A673 (cell line): ENCODE results near the gene MYLK. TPM values are rescaled to one million over a fixed set of nuclear protein-coding genes. Genes with fewer than 3 reads are reported as not detected.

Source experiments
- BruUV-seq: library from RNA; stranded (reverse); fragments of 400-500 nt; replicated peaks from 2 replicates; lab custom pipeline; 2021; lab: Mats Ljungman, UMichigan
- CTCF ChIA-PET: fragments of 300-600 bp; sonication (Branson Sonifier 250); formaldehyde crosslinking; loops from one replicate; lab custom pipeline; 2022; ENCODE audit warnings: antibody characterized with exemption; lab: Charles Lee
- POLR2A ChIA-PET: fragments of 300-600 bp; sonication (Branson Sonifier 250); formaldehyde crosslinking; loops from one replicate; lab custom pipeline; 2022; ENCODE audit warnings: antibody characterized with exemption; ENCODE audit not compliant: low non-redundant PET; lab: Charles Lee
- DNase-seq: peaks from one replicate; pipeline ENCODE4 v3.0.0-alpha.2; 2015; ENCODE audit warnings: low spot score
- H3K27ac ChIP-seq: fragments of 200-600 bp; sonication (generic); 2 replicates; pipeline ENCODE4 v1.5.1; 2016; ENCODE audit warnings: mixed run types, low read depth, mild to moderate bottlenecking, mixed read lengths, antibody characterized with exemption, low read length; ENCODE audit not compliant: poor library complexity, severe bottlenecking
- H3K27me3 ChIP-seq: fragments of 200-600 bp; sonication (generic); replicated peaks from 2 replicates; pipeline ENCODE4 v1.6.1; 2017; ENCODE audit warnings: mixed run types, low read depth, mild to moderate bottlenecking, mixed read lengths, antibody characterized with exemption, low read length; ENCODE audit not compliant: insufficient read depth, poor library complexity
- H3K36me3 ChIP-seq: fragments of 200-600 bp; sonication (generic); 2 replicates; pipeline ENCODE4 v1.6.1; 2016; ENCODE audit warnings: mixed run types, mild to moderate bottlenecking, mixed read lengths, antibody characterized with exemption, low read length; ENCODE audit not compliant: insufficient read depth, poor library complexity, severe bottlenecking
- H3K4me1 ChIP-seq: fragments of 200-600 bp; sonication (generic); 2 replicates; pipeline ENCODE4 v1.6.1; 2017; ENCODE audit warnings: mixed run types, mild to moderate bottlenecking, mixed read lengths, antibody characterized with exemption, low read length; ENCODE audit not compliant: insufficient read depth, poor library complexity, severe bottlenecking
- H3K4me3 ChIP-seq: fragments of 200-600 bp; sonication (generic); 2 replicates; pipeline ENCODE4 v1.5.1; 2016; ENCODE audit warnings: low read depth, mixed run types, mild to moderate bottlenecking, mixed read lengths, low read length; ENCODE audit not compliant: poor library complexity, severe bottlenecking
- H3K9me3 ChIP-seq: fragments of 200-600 bp; sonication (generic); 2 replicates; pipeline ENCODE4 v1.6.1; 2016; ENCODE audit warnings: mixed run types, low read depth, mild to moderate bottlenecking, mixed read lengths, antibody characterized with exemption, low read length; ENCODE audit not compliant: poor library complexity, severe bottlenecking
- EZH2 ChIP-seq: fragments of 200-600 bp; sonication (generic); IDR thresholded peaks from 2 replicates; pipeline ENCODE4 v1.6.1; 2017; ENCODE audit warnings: borderline replicate concordance, low read depth, mild to moderate bottlenecking, mixed read lengths, antibody characterized with exemption, low read length; ENCODE audit not compliant: poor library complexity, severe bottlenecking
- intact Hi-C: fragments of 100-400 bp; cut with micrococcal nuclease; formaldehyde crosslinking; loops from one replicate; pipeline ENCODE4 v1.10.0; 2022; ENCODE audit not compliant: unreplicated experiment
- total RNA-seq: library from RNA; stranded (reverse); gene quantifications from 2 replicates; pipeline ENCODE4 v1.2.3, GENCODE V29; 2021
- TF ChIP-seq, protein P1 (sequence below): fragments of 300-800, 200-600 bp; sonication (generic); conservative IDR thresholded peaks from 2 replicates; pipeline ENCODE4 v1.5.1; 2017; ENCODE audit warnings: low read depth, mild to moderate bottlenecking, antibody characterized with exemption, low read length, moderate library complexity, mixed read lengths

The MYLK gene
- total RNA-seq, 1 experiment from 2014 or later: 3.9 TPM

DNA sequence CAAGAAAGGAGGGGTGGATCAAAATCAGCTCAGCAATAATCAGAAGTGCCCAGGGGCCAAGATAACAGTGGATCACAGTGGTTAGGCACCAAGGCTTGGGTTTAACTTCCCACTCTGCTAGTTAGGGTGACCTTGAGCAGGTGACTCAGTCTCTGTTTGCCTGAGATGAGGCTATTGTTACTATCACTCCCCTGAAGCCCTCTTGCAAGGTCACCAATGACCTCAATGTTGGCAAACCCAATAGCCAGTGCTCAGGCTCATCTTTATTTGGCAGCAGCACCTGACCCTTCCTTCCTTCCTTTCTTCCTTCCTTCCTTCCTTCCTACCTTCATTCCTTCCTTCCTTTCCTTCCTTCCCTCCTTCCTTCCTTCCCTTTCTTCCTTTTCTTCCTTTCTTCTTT, 196.8 kb downstream of the MYLK start:
- no peak overlapping the region for H3K27ac ChIP-seq
- TF ChIP-seq, protein P1, sequence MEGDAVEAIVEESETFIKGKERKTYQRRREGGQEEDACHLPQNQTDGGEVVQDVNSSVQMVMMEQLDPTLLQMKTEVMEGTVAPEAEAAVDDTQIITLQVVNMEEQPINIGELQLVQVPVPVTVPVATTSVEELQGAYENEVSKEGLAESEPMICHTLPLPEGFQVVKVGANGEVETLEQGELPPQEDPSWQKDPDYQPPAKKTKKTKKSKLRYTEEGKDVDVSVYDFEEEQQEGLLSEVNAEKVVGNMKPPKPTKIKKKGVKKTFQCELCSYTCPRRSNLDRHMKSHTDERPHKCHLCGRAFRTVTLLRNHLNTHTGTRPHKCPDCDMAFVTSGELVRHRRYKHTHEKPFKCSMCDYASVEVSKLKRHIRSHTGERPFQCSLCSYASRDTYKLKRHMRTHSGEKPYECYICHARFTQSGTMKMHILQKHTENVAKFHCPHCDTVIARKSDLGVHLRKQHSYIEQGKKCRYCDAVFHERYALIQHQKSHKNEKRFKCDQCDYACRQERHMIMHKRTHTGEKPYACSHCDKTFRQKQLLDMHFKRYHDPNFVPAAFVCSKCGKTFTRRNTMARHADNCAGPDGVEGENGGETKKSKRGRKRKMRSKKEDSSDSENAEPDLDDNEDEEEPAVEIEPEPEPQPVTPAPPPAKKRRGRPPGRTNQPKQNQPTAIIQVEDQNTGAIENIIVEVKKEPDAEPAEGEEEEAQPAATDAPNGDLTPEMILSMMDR: no peak
- no peak for TF ChIP-seq EZH2
- CTCF ChIA-PET: no interaction called here
- no peak overlapping the region for H3K4me3 ChIP-seq
- no peaks in the 10 kb centered on the region for H3K4me1 ChIP-seq
- H3K9me3 ChIP-seq: no peaks in the 10 kb centered on the region
- intact Hi-C loops: no loop called here
- H3K27me3 ChIP-seq: no peaks in the 10 kb centered on the region
- BruUV-seq: no TSS peak
- DNase-seq: no peak
- POLR2A ChIA-PET: no interaction called here
- H3K36me3 ChIP-seq: no peaks in the 10 kb centered on the region

DNA sequence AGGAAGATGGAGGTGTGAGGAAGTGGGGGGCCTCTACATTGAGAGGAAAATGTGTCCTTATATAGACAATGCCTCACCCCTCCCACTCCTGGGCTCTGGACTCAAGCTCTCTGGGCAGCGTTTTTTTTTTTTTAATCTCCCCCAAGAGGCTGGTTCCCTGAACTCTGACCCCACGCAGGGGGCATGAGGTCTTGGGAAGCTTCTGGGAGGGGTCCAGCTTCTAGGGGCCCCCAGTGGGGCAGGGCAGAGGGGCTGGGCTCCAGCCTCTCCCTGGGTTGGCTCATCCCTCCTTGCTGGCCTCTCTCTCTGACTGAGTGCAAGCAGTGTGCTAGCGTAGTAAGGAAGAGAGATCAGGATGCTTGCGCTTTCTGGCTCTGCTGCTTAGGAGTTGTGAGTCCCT, 197.9 kb downstream of the MYLK start:
- DNase-seq: no peak
- H3K27ac ChIP-seq: no peak overlapping the region
- H3K4me1 ChIP-seq: no peaks in the 10 kb centered on the region
- H3K36me3 ChIP-seq: no peaks in the 10 kb centered on the region
- ChIA-PET CTCF (no interaction called here), POLR2A (no interaction called here)
- no peak for TF ChIP-seq EZH2
- TF ChIP-seq, protein P1: no peak
- no TSS peak for BruUV-seq
- no peaks in the 10 kb centered on the region for H3K27me3 ChIP-seq
- intact Hi-C loops: no loop called here
- no peaks in the 10 kb centered on the region for H3K9me3 ChIP-seq
- no peak overlapping the region for H3K4me3 ChIP-seq

DNA sequence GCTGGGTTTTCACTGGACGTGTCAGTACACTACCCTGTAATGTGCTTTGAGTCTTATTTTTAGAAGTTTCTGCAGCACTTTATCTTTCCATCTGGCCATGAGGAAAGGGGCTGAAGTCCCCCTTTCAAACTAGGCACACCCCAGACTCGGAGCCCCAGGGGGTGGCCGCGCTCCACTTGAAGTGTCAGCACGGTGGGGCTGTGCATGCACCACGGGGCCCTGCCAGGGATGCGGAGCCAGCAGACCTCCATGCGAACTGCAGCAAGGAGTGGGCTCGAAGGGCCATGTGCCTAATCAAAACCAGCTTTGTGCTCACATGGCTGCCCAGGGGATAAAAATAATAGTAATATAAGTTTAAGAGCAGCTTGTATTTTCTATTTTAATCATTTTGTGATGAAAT, 198.4 kb downstream of the MYLK start:
- H3K4me1 ChIP-seq: no peaks in the 10 kb centered on the region
- no peak for DNase-seq
- no peak overlapping the region for H3K4me3 ChIP-seq
- TF ChIP-seq, protein P1: no peak
- TF ChIP-seq EZH2: no peak
- no peak overlapping the region for H3K27ac ChIP-seq
- intact Hi-C loops: no loop called here
- BruUV-seq: no TSS peak
- ChIA-PET POLR2A (no interaction called here), CTCF (no interaction called here)
- no peaks in the 10 kb centered on the region for H3K9me3 ChIP-seq
- no peaks in the 10 kb centered on the region for H3K36me3 ChIP-seq
- no peaks in the 10 kb centered on the region for H3K27me3 ChIP-seq
